Amygdala (tissue), 56 donors: ENCODE data around the gene ASPSCR1.

Experiments
- DNase-seq, 56 donors: peaks; one replicate each; lab custom pipeline; 2025; lab: John Stamatoyannopoulos, UW

Gene ASPSCR1

GRCh38 chr17:82019690-82020571, 42.5 kb downstream of the ASPSCR1 start:
- DNase-seq = peak in 6 of 56 donors; percentile 21 to 55 (median 28)

GRCh38 chr17:82020572-82021106, 43.2 kb downstream of the ASPSCR1 start:
- peak in 4 of 56 donors; percentile 41 to 58 (median 52) for DNase-seq

GRCh38 chr17:82021107-82021899, 43.9 kb downstream of the ASPSCR1 start:
- DNase-seq = peak in 53 of 56 donors; percentile 7 to 85 (median 53)

- no peak for DNase-seq
These were observed 44.5 kb downstream of the ASPSCR1 start for GRCh38 chr17:82021900-82022309.

GRCh38 chr17:82022310-82022980, 45.0 kb downstream of the ASPSCR1 start, which contains the start of gene CENPX:
Gene CENPX (minus strand): TSS chr17:82022878. CDS start chr17:82022861, 17 bp downstream.
- DNase-seq = peak in 1 of 56 donors; percentile 52

GRCh38 chr17:82022981-82023446, 45.6 kb downstream of the ASPSCR1 start, which contains the start of gene LRRC45:
Gene LRRC45 (plus strand): TSS chr17:82023305. CDS start chr17:82023644, 339 bp downstream.
- peak; percentile 77 to 100 (median 100) for DNase-seq

- peak in 1 of 56 donors; percentile 42 for DNase-seq
These were observed 46.2 kb downstream of the ASPSCR1 start for GRCh38 chr17:82023447-82024241.

- DNase-seq = no peak
These were observed 47.4 kb downstream of the ASPSCR1 start for GRCh38 chr17:82024859-82025258.

- DNase-seq = no peak
These were observed 48.1 kb downstream of the ASPSCR1 start for GRCh38 chr17:82025401-82026107.

- DNase-seq = no peak
These were observed 50.8 kb downstream of the ASPSCR1 start for GRCh38 chr17:82028246-82028645.

GRCh38 chr17:82028966-82029365, 51.5 kb downstream of the ASPSCR1 start:
- no peak for DNase-seq

- peak in 2 of 56 donors; percentile 13 to 19 for DNase-seq
These were observed 52.0 kb downstream of the ASPSCR1 start for GRCh38 chr17:82029391-82029790.

GRCh38 chr17:82029990-82030469, 52.6 kb downstream of the ASPSCR1 start:
- DNase-seq = no peak

- peak in 54 of 56 donors; percentile 6 to 88 (median 72) for DNase-seq
These were observed 53.3 kb downstream of the ASPSCR1 start for GRCh38 chr17:82030470-82031302.

- peak in 3 of 56 donors; percentile 14 to 46 (median 23) for DNase-seq
These were observed 54.0 kb downstream of the ASPSCR1 start, which contains the start of gene RAC3 for GRCh38 chr17:82031303-82031884. Gene RAC3 (plus strand): TSS chr17:82031678. CDS start chr17:82031762, 84 bp downstream.

- DNase-seq = peak in 1 of 56 donors; percentile 35
These were observed 54.6 kb downstream of the ASPSCR1 start for GRCh38 chr17:82031885-82032627.
